Liver (tissue), 9 donors: ENCODE results near the gene RGS7. TPM values are rescaled to one million over a fixed set of nuclear protein-coding genes. Genes with fewer than 3 reads are reported as not detected.

Experiments used
- DNase-seq: peaks from one replicate; pipeline ENCODE4 v3.0.0-alpha.2; 2017; ENCODE audit warnings: low spot score
- H3K27ac ChIP-seq, 2 donors: one replicate each; pipeline ENCODE4 v1.7.0; 2013; ENCODE audit warnings: inconsistent platforms in 2 of 2, low read length in 2 of 2, control low read depth in 1 of 2, low read depth in 1 of 2, mild to moderate bottlenecking in 1 of 2
- H3K27me3 ChIP-seq, 4 donors: one replicate each; pipeline versions ENCODE4 v1.6.1 to v1.7.0; 2013; ENCODE audit warnings: low read length in 3 of 4, inconsistent platforms in 1 of 4, mild to moderate bottlenecking in 1 of 4, moderate library complexity in 1 of 4; ENCODE audit not compliant: control insufficient read depth in 4 of 4, insufficient read depth in 4 of 4
- H3K36me3 ChIP-seq, 4 donors: one replicate each; pipeline versions ENCODE4 v1.6.1 to v1.7.0; 2013; ENCODE audit warnings: low read length in 3 of 4, mild to moderate bottlenecking in 3 of 4, low read depth in 1 of 4, moderate library complexity in 1 of 4; ENCODE audit not compliant: control insufficient read depth in 4 of 4, insufficient read depth in 3 of 4
- H3K4me1 ChIP-seq, 4 donors: one replicate each; pipeline versions ENCODE4 v1.6.1 to v1.7.0; 2013; ENCODE audit warnings: low read length in 3 of 4, mild to moderate bottlenecking in 3 of 4, moderate library complexity in 1 of 4; ENCODE audit not compliant: control insufficient read depth in 4 of 4, insufficient read depth in 4 of 4
- H3K4me3 ChIP-seq, 3 donors: one replicate each; pipeline versions ENCODE4 v1.6.1 to v1.7.0; 2013; ENCODE audit warnings: low read length in 3 of 3, control low read depth in 1 of 3, low read depth in 1 of 3, mild to moderate bottlenecking in 1 of 3
- H3K9ac ChIP-seq, 2 donors: one replicate each; pipeline ENCODE4 v1.7.0; 2013; ENCODE audit warnings: low read length in 2 of 2, mild to moderate bottlenecking in 2 of 2, moderate library complexity in 2 of 2, control low read depth in 1 of 2, low read depth in 1 of 2
- H3K9me3 ChIP-seq, 4 donors: one replicate each; pipeline versions ENCODE4 v1.6.1 to v1.7.0; 2013; ENCODE audit warnings: low read length in 3 of 4; ENCODE audit not compliant: control insufficient read depth in 4 of 4
- FOXA2 ChIP-seq: IDR thresholded peaks from 2 replicates; pipeline ENCODE4 v1.6.1; 2016; ENCODE audit warnings: antibody characterized with exemption
- HNF4G ChIP-seq: IDR thresholded peaks from 2 replicates; pipeline ENCODE4 v1.6.1; 2016; ENCODE audit warnings: antibody characterized with exemption
- JUND ChIP-seq, 2 donors: IDR thresholded peaks; 2 replicates each; pipeline ENCODE4 v1.6.1; 2016; ENCODE audit warnings: antibody characterized with exemption in 2 of 2
- NR2F2 ChIP-seq: IDR thresholded peaks from 2 replicates; pipeline ENCODE4 v1.6.1; 2016; ENCODE audit warnings: antibody characterized with exemption
- RAD21 ChIP-seq, 2 donors: IDR thresholded peaks; 2 replicates each; pipeline ENCODE4 v1.6.1; 2016; ENCODE audit warnings: antibody characterized with exemption in 2 of 2, mild to moderate bottlenecking in 2 of 2
- SP1 ChIP-seq: IDR thresholded peaks from 2 replicates; pipeline ENCODE4 v1.6.1; 2018; ENCODE audit warnings: antibody characterized with exemption, mild to moderate bottlenecking
- TAF1 ChIP-seq: conservative IDR thresholded peaks from 2 replicates; pipeline ENCODE4 v1.6.1; 2016; ENCODE audit warnings: antibody characterized with exemption, mild to moderate bottlenecking
- WGBS: extraction: QIAGEN DNeasy Blood & Tissue Kit; methylation state at CpG from one replicate; pipeline ENCODE4 v1.1.7; 2013; 5-methylcytosine and 5-hydroxymethylcytosine counted together
- polyA plus RNA-seq, 2 donors: library from polyadenylated mRNA; stranded (reverse) in 1 of 2; unstranded in 1 of 2; fragments of 200-250 nt in 1 of 2; fragments of >200 nt in 1 of 2; fragmentation: Nextera tagmentation in 1 of 2; extraction: Ambion mirVana in 1 of 2; gene quantifications; one replicate each; pipeline versions ENCODE4 v1.2.1 to v1.2.3, GENCODE V29; 2013 to 2015
- total RNA-seq, 2 donors: library from RNA; depleted of rRNA; stranded (reverse); fragments of >200 nt; gene quantifications; one replicate each; pipeline ENCODE4 v1.2.3, GENCODE V29; 2014
- TF ChIP-seq, protein P1 (sequence below): fragments of 150-350 bp; IDR thresholded peaks from 2 replicates; pipeline ENCODE4 v1.5.1; 2017; ENCODE audit warnings: improper control_type of control experiment, low read depth, low read length; ENCODE audit not compliant: missing input control
- TF ChIP-seq, protein P2 (sequence below): IDR thresholded peaks from 2 replicates; pipeline ENCODE4 v1.6.1; 2016; ENCODE audit warnings: antibody characterized with exemption
- TF ChIP-seq, protein P3 (sequence below): IDR thresholded peaks from 2 replicates; pipeline ENCODE4 v1.6.1; 2016; ENCODE audit warnings: antibody characterized with exemption
- TF ChIP-seq, protein P4 (sequence below): IDR thresholded peaks from 2 replicates; pipeline ENCODE4 v1.6.1; 2016; ENCODE audit warnings: antibody characterized with exemption, mild to moderate bottlenecking
- donor health status: healthy.
- donor health status: healthy.
- donor health status: healthy.
- donor health status: healthy.
- donor health status: healthy.

RGS7 gene
- total and polyA plus RNA-seq, 4 donors, result 0.05 to 0.18 TPM; not detected in 2

DNA sequence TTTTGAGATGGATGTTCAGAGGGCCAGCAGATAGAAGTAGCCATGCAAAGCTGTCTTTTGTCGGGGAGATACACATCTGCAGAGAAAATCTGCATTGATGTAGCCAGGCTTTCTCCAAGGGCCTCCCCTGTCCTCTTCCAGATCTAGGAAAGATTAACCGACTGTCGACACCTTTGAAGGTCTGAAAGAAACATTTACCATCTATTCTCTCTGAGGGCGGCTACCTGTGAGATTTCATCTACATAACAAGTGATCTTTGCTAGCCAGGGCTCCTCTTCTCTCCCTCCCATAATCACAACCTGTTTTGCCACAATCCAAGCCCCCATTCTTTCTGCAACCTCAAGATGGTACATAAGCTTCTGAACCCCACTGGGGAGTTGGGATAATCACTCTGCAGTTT is 193.6 kb downstream of the RGS7 start (continued):
- TF ChIP-seq, protein P1, sequence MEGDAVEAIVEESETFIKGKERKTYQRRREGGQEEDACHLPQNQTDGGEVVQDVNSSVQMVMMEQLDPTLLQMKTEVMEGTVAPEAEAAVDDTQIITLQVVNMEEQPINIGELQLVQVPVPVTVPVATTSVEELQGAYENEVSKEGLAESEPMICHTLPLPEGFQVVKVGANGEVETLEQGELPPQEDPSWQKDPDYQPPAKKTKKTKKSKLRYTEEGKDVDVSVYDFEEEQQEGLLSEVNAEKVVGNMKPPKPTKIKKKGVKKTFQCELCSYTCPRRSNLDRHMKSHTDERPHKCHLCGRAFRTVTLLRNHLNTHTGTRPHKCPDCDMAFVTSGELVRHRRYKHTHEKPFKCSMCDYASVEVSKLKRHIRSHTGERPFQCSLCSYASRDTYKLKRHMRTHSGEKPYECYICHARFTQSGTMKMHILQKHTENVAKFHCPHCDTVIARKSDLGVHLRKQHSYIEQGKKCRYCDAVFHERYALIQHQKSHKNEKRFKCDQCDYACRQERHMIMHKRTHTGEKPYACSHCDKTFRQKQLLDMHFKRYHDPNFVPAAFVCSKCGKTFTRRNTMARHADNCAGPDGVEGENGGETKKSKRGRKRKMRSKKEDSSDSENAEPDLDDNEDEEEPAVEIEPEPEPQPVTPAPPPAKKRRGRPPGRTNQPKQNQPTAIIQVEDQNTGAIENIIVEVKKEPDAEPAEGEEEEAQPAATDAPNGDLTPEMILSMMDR, result no peak
- TF ChIP-seq, protein P2, sequence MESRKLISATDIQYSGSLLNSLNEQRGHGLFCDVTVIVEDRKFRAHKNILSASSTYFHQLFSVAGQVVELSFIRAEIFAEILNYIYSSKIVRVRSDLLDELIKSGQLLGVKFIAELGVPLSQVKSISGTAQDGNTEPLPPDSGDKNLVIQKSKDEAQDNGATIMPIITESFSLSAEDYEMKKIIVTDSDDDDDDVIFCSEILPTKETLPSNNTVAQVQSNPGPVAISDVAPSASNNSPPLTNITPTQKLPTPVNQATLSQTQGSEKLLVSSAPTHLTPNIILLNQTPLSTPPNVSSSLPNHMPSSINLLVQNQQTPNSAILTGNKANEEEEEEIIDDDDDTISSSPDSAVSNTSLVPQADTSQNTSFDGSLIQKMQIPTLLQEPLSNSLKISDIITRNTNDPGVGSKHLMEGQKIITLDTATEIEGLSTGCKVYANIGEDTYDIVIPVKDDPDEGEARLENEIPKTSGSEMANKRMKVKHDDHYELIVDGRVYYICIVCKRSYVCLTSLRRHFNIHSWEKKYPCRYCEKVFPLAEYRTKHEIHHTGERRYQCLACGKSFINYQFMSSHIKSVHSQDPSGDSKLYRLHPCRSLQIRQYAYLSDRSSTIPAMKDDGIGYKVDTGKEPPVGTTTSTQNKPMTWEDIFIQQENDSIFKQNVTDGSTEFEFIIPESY, result no peak
- TF ChIP-seq JUND (IDR thresholded peaks at IDR 0.05) (no peak), HNF4G (no peak), SP1 (no peak), FOXA2 (no peak), TAF1 (no peak)
- TF ChIP-seq, protein P3, sequence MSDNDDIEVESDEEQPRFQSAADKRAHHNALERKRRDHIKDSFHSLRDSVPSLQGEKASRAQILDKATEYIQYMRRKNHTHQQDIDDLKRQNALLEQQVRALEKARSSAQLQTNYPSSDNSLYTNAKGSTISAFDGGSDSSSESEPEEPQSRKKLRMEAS, result no peak

DNA sequence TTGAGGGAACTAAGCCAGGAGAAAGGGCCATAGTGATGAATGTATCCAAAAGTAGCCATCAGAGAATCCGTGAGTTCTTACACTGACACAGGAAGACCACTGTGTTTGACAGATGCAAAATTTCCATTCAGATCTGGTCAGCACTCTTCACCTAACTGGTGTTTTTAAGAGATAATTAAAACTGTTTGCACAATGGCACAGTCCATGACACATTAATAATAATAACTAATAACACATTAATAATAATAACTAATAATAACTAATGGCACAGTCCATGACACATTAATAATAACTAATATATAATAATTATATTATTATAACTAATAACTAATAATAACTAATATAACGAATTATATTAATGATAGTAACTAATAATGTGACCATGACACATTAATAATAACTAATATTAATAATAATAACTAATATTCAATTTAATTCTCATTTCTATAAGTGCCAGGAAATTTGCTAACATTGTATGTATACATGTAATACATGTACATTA is 195.8 kb downstream of the RGS7 start:
- H3K27ac ChIP-seq, result no peak overlapping the region
- peaks cover 0 to 4% (median 2%) of the 10 kb centered on the region in 4 donors for H3K4me1 ChIP-seq
- no peak for DNase-seq
- WGBS, result 73% methylated on average over 2 of the region's 2 CpGs
- H3K36me3 ChIP-seq, result no peaks in the 10 kb centered on the region
- no peak overlapping the region for H3K4me3 ChIP-seq
- no peaks in the 10 kb centered on the region for H3K9me3 ChIP-seq
- no peak overlapping the region for H3K9ac ChIP-seq
- TF ChIP-seq, protein P2, result no peak
- TF ChIP-seq SP1 (no peak), JUND (IDR thresholded peaks at IDR 0.05) (no peak), FOXA2 (no peak), NR2F2 (no peak), RAD21 (IDR thresholded peaks at IDR 0.05) (no peak)
- TF ChIP-seq, protein P4, sequence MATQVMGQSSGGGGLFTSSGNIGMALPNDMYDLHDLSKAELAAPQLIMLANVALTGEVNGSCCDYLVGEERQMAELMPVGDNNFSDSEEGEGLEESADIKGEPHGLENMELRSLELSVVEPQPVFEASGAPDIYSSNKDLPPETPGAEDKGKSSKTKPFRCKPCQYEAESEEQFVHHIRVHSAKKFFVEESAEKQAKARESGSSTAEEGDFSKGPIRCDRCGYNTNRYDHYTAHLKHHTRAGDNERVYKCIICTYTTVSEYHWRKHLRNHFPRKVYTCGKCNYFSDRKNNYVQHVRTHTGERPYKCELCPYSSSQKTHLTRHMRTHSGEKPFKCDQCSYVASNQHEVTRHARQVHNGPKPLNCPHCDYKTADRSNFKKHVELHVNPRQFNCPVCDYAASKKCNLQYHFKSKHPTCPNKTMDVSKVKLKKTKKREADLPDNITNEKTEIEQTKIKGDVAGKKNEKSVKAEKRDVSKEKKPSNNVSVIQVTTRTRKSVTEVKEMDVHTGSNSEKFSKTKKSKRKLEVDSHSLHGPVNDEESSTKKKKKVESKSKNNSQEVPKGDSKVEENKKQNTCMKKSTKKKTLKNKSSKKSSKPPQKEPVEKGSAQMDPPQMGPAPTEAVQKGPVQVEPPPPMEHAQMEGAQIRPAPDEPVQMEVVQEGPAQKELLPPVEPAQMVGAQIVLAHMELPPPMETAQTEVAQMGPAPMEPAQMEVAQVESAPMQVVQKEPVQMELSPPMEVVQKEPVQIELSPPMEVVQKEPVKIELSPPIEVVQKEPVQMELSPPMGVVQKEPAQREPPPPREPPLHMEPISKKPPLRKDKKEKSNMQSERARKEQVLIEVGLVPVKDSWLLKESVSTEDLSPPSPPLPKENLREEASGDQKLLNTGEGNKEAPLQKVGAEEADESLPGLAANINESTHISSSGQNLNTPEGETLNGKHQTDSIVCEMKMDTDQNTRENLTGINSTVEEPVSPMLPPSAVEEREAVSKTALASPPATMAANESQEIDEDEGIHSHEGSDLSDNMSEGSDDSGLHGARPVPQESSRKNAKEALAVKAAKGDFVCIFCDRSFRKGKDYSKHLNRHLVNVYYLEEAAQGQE, result no peak
- TF ChIP-seq, protein P1, result no peak
- no peaks in the 10 kb centered on the region for H3K27me3 ChIP-seq
